ENCODE measurements around the gene NAT9.

Gene NAT9

DNA sequence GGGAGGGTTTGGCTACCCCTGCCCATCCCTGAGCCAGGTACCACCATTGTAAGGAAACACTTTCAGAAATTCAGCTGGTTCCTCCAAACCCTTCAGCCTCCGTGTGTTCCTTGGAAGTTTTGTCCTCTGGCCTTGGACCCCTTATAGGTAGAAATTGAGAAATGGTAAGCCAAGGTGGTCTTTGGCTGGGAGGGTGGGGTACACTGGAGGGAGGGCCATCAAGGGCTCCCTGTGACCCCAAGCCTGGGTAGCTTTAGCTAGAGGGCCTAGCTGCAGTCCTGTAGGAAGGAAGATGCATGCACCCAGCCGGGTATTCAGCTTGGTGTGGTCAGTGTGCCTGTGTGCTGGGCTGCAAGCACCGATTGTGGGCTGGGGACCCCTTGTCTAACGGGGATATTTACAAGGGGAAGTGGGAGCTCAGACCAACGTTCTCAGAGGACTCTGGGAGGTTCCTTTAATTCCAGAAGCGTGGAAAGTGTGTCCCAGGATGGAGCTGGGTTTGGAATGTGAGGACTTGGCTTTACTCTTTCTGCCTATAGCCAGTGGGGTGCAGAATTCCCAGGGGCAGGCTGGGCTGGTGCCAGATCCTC lies 6.8 kb downstream of the NAT9 start:
- POLR2A ChIA-PET: no interaction called here
- CTCF ChIA-PET: interaction anchor here (1.0 to 8.2 kb wide), 10 partner anchors 10 to 401 kb away, joined by 3 to 88 read pairs (median 10); no protein-coding TSS in a partner anchor
- TF ChIP-seq, protein P1, sequence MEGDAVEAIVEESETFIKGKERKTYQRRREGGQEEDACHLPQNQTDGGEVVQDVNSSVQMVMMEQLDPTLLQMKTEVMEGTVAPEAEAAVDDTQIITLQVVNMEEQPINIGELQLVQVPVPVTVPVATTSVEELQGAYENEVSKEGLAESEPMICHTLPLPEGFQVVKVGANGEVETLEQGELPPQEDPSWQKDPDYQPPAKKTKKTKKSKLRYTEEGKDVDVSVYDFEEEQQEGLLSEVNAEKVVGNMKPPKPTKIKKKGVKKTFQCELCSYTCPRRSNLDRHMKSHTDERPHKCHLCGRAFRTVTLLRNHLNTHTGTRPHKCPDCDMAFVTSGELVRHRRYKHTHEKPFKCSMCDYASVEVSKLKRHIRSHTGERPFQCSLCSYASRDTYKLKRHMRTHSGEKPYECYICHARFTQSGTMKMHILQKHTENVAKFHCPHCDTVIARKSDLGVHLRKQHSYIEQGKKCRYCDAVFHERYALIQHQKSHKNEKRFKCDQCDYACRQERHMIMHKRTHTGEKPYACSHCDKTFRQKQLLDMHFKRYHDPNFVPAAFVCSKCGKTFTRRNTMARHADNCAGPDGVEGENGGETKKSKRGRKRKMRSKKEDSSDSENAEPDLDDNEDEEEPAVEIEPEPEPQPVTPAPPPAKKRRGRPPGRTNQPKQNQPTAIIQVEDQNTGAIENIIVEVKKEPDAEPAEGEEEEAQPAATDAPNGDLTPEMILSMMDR (IDR thresholded peaks at IDR 0.05; ENCODE audit: control extremely low read depth, extremely low read depth, low read depth, missing control alignments): no peak
- DNase-seq (ENCODE audit: extremely low spot score): no peak

DNA sequence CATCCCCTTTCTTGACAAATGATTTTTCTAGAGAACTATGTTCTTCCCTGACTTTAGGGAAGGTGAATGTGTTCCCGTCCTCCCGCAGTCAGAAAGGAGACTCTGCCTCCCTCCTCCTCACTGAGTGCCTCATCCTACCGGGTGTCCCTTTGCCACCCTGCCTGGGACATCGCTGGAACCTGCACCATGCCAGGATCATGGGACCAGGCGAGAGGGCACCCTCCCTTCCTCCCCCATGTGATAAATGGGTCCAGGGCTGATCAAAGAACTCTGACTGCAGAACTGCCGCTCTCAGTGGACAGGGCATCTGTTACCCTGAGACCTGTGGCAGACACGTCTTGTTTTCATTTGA lies 7.4 kb downstream of the NAT9 start:
- CTCF ChIA-PET: interaction anchor here (1.1 to 8.2 kb wide), 7 partner anchors 11 to 121 kb away, joined by 3 to 88 read pairs (median 19); no protein-coding TSS in a partner anchor
- TF ChIP-seq, protein P1 (IDR thresholded peaks at IDR 0.05; ENCODE audit: control extremely low read depth, extremely low read depth, low read depth, missing control alignments): no peak
- DNase-seq (ENCODE audit: extremely low spot score): no peak
- POLR2A ChIA-PET: no interaction called here

DNA sequence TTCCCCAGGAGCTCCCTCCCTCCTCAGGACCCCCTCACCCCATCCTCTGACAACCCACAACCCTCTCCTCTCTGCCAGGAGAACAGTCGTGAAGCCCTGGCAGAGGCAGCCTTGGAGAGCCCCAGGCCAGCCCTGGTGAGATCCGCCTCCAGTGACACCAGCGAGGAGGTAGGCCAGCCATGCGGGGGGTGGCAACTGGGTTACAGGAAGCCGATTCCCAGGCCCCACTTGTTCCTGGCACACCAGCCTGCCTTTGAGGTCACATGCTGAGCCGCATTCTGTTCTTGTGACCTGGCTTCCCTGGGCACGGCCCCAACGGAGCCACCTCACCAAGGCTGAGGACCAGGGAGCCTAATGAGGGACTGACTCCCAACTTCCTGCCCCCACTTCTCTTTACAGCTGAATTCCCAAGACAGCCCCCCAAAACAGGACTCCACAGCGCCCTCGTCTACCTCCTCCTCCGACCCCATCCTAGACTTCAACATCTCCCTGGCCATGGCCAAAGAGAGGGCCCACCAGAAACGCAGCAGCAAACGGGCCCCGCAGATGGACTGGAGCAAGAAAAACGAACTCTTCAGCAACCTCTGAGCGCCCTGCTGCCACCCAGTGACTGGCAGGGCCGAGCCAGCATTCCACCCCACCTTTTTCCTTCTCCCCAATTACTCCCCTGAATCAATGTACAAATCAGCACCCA lies 7.9 kb downstream of the NAT9 start:
- no peak for DNase-seq (ENCODE audit: extremely low spot score)
- TF ChIP-seq, protein P1 (IDR thresholded peaks at IDR 0.05; ENCODE audit: control extremely low read depth, extremely low read depth, low read depth, missing control alignments): no peak
- ChIA-PET POLR2A (no interaction called here), CTCF (interaction anchor here (1.5 kb wide), 1 partner anchor 19 kb away, joined by 4 read pairs; no protein-coding TSS in a partner anchor)

DNA sequence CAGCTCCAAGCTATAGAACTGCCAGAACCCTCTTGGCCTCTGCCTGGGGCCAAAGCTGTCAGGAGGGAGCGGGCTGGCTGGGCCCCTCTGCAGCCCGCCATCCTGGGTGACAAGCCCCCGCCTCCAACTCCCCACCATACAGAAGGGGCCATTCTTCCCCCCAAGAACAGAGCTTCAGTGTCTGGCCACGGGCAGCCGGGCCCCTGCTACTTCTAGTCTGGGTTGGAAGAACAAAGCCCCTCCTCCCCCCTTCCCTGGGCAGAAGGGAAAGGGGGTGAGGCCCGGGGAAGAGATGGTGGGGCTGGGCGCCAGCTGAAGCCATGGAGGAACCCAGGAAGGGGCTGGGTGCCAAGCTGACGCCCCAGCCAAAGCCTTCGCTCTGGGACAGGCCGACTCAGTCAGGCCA lies 9.0 kb downstream of the NAT9 start:
- POLR2A ChIA-PET: no interaction called here
- no peak for DNase-seq (ENCODE audit: extremely low spot score)
- CTCF ChIA-PET: interaction anchor here (1.0 to 1.9 kb wide), 5 partner anchors 12 to 110 kb away, joined by 3 to 9 read pairs (median 5); no protein-coding TSS in a partner anchor
- TF ChIP-seq, protein P1 (IDR thresholded peaks at IDR 0.05; ENCODE audit: control extremely low read depth, extremely low read depth, low read depth, missing control alignments): no peak

DNA sequence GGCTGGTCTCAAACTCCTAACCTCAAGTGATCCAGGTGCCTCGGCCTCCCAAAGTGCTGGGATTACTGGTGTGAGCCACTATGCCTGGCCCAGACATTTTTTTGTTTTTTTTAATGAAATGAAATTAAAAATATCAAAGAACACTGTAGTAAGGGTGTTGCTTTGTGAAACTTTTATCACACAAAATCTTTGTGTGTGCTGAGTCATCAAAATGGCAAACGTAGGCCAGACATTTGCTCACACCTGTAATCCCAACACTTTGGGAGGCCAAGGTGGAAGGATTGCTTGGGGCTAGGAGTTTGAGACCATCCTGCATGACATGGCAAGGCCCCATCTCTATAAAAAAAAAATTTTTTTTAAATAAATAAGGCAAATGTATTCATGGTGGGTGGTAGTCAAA lies 9.7 kb downstream of the NAT9 start:
- ChIA-PET POLR2A (no interaction called here), CTCF (interaction anchor here (1.2 to 9.2 kb wide), 5 partner anchors 11 to 109 kb away, joined by 3 to 52 read pairs (median 6); no protein-coding TSS in a partner anchor)
- TF ChIP-seq, protein P1 (IDR thresholded peaks at IDR 0.05; ENCODE audit: control extremely low read depth, extremely low read depth, low read depth, missing control alignments): no peak
- no peak for DNase-seq (ENCODE audit: extremely low spot score)

DNA sequence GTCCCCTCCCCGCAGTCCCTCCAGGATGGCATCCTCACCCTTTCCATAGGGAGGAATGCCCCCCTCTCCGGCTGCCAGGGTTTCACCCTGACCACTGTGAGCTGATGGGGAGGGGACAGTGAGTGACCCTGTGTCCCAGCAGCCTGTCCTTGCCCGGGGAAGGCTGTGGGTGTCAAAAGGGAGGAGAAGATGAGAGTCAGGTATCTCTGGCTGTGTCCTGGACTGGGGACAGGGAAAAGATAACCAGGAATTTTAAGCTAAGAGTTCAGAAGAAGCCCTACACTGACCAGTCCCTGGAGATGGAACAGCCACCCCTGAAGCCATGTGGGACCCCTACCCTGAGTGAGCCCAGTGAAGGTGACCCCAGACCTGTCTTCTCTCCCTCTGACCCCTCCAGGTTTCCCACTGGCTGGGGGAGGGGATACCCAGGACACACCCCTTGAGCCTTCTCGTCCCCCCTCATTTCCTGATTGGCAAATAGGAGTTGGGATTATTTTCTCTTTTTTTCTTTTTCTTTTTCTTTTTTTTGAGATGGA lies 11.3 kb downstream of the NAT9 start:
- no peak for DNase-seq (ENCODE audit: extremely low spot score)
- ChIA-PET POLR2A (no interaction called here), CTCF (interaction anchor here (1.0 to 9.2 kb wide), 3 partner anchors 20 to 108 kb away, joined by 3 to 52 read pairs (median 4); no protein-coding TSS in a partner anchor)
- TF ChIP-seq, protein P1 (IDR thresholded peaks at IDR 0.05; ENCODE audit: control extremely low read depth, extremely low read depth, low read depth, missing control alignments): no peak

Data from GM10248 (cell line).